CD4-positive, alpha-beta T cell treated with Interleukin-15 for 1 hour (primary cell): Measurements from ENCODE around the gene KLK15.

ENCODE experiments used
- DNase-seq: peaks from one replicate; pipeline ENCODE4 v3.0.0-alpha.2; 2020

Gene KLK15

GRCh38 chr19:50833117-50833801 lies at the start of gene KLK15:
TSS of gene KLK15 (minus strand) at chr19:50833574. CDS start at chr19:50831492, 2,082 bp downstream.
- DNase-seq, result no peak

GRCh38 chr19:50882188-50882587 lies 48.8 kb upstream of the KLK15 start:
- DNase-seq, result no peak

GRCh38 chr19:50880241-50880640 lies 46.9 kb upstream of the KLK15 start:
- no peak for DNase-seq

GRCh38 chr19:50878851-50879250 lies 45.5 kb upstream of the KLK15 start:
- DNase-seq, result no peak

- no peak for DNase-seq
Measured at GRCh38 chr19:50877338-50877737, 44.0 kb upstream of the KLK15 start.

GRCh38 chr19:50876456-50876855 lies 43.1 kb upstream of the KLK15 start:
- DNase-seq, result no peak

- no peak for DNase-seq
Measured at GRCh38 chr19:50875795-50876422, 42.5 kb upstream of the KLK15 start.

GRCh38 chr19:50874211-50874610 lies 40.8 kb upstream of the KLK15 start:
- no peak for DNase-seq

- no peak for DNase-seq
Measured at GRCh38 chr19:50873056-50873455, 39.7 kb upstream of the KLK15 start, which contains the start of gene KLK2. TSS of gene KLK2 (plus strand) at chr19:50873439. CDS start at chr19:50873474, 35 bp downstream.

GRCh38 chr19:50870417-50871089 lies 37.2 kb upstream of the KLK15 start:
- no peak for DNase-seq

- no peak for DNase-seq
Measured at GRCh38 chr19:50869479-50869878, 36.1 kb upstream of the KLK15 start.

- no peak for DNase-seq
Measured at GRCh38 chr19:50861496-50862286, 28.3 kb upstream of the KLK15 start.

GRCh38 chr19:50861010-50861409 lies 27.6 kb upstream of the KLK15 start:
- DNase-seq, result no peak

- no peak for DNase-seq
Measured at GRCh38 chr19:50859849-50860248, 26.5 kb upstream of the KLK15 start.

GRCh38 chr19:50858886-50859285 lies 25.5 kb upstream of the KLK15 start:
- DNase-seq, result no peak

GRCh38 chr19:50857366-50857765 lies 24.0 kb upstream of the KLK15 start:
- no peak for DNase-seq

GRCh38 chr19:50854636-50855410 lies 21.4 kb upstream of the KLK15 start, which contains the start of gene KLK3:
TSS of gene KLK3 (plus strand) at chr19:50854915. CDS start at chr19:50854956, 41 bp downstream.
- no peak for DNase-seq

- DNase-seq, result no peak
Measured at GRCh38 chr19:50851620-50852019, 18.2 kb upstream of the KLK15 start.

GRCh38 chr19:50850738-50851137 lies 17.4 kb upstream of the KLK15 start:
- DNase-seq, result no peak

- no peak for DNase-seq
Measured at GRCh38 chr19:50844296-50844935, 11.0 kb upstream of the KLK15 start.

GRCh38 chr19:50843701-50844221 lies 10.4 kb upstream of the KLK15 start:
- no peak for DNase-seq
